ENCODE data around the gene GSTO2.

DNA sequence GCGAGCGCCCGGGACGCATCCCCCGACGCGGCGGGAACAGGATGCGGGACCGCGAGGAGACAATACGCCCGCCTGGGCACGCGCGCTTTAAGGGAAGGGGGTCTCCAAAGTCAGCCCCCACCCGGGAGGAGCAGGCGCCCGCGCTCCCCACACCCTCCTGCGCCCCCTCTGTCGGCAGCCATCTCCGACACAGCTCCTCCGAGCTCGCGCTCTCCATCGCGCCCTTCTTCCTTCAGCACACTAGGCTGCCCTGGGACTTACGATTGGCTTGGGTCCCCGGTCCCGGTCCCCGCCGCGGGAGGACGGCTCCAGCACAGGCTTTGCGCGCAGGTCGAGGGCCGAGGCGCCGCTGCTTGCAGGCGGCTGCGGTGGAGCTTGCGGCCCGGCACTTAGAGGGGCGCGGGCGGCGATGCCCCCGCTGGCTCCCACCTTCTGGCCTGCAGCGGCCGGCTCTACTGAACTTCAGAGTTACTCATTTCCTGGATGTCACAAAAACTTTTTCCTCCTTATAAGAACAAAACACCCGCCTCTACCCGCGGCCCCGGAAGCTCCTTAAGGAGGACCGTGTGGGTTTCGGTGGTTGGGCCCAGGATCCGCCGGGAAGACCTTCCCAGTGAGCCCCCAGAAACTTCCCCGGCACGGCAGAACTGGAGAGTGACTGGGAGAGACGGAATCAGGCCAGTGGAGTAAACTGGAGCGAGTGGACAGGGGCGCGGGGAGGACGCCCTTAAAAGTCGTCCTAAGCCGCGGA lies 69.2 kb downstream of the GSTO2 start, which contains the start of gene ITPRIP:
- TF ChIP-seq POLR2AphosphoS5 (IDR thresholded peaks at IDR 0.05; ENCODE audit: borderline replicate concordance, low read depth, low read length) (peak; percentile 33; the same call in 1 of the 2 replicates), EZH2 (IDR thresholded peaks at IDR 0.05) (no peak), FOXP2 (optimal IDR thresholded peaks at IDR 0.05; ENCODE audit: control extremely low read depth, extremely low read length, insufficient read depth) (no peak)

Data from SK-N-MC (cell line).